Right lobe of liver (tissue), 4 donors: ENCODE results near the gene MED25.

ENCODE experiments used
- CTCF ChIP-seq, 4 donors: fragments of 200-600 bp in 3 of 4; fragments of 450-650 bp in 1 of 4; IDR thresholded peaks; one replicate each; pipeline versions ENCODE4 v1.5.1 to v1.8.0; 2016 to 2022; ENCODE audit warnings: antibody characterized with exemption in 4 of 4, mild to moderate bottlenecking in 2 of 4
- POLR2A ChIP-seq: fragments of 450-650 bp; IDR thresholded peaks from one replicate; pipeline ENCODE4 v1.6.1; 2017; ENCODE audit warnings: antibody characterized with exemption, mild to moderate bottlenecking
- donor health status: DM: no; HTN: no; CAD: no.
- donor health status: DM: no; HTN: no; CAD: no.
- donor health status: DM: no; HTN: yes; CAD: no.

- TF ChIP-seq CTCF (IDR thresholded peaks at IDR 0.05) (no peak), POLR2A (no peak)
These were observed 37.2 kb downstream of the MED25 start for GRCh38 chr19:49855277-49855675.
